SK-N-SH treated with all-trans-retinoic acid at 6 μM for 48 hours (cell line): ENCODE data around the gene LTBP4.

Experiments
- CSRNP3 ChIP-seq: fragments of 250-450 bp; sonication (Bioruptor Pico); IDR thresholded peaks from 2 replicates; pipeline ENCODE4 v1.5.1; 2021; ENCODE audit warnings: mild to moderate bottlenecking, moderate library complexity
- ESRRG ChIP-seq: fragments of 250-450 bp; sonication (Bioruptor Pico); IDR thresholded peaks from 2 replicates; pipeline ENCODE4 v1.6.1; 2021; ENCODE audit warnings: mild to moderate bottlenecking
- GLIS3 ChIP-seq: fragments of 250-450 bp; sonication (Bioruptor Pico); IDR thresholded peaks from 2 replicates; pipeline ENCODE4 v1.5.0; 2020; ENCODE audit warnings: mild to moderate bottlenecking, moderate library complexity
- PPARA ChIP-seq: fragments of 250-450 bp; sonication (Bioruptor Pico); IDR thresholded peaks from 2 replicates; pipeline ENCODE4 v1.5.0; 2020; ENCODE audit warnings: mild to moderate bottlenecking, borderline replicate concordance
- SNAI2 ChIP-seq: fragments of 250-450 bp; sonication (Bioruptor Pico); IDR thresholded peaks from 2 replicates; pipeline ENCODE4 v1.5.0; 2020; ENCODE audit warnings: mild to moderate bottlenecking, moderate library complexity
- TCF4 ChIP-seq: fragments of 250-450 bp; sonication (Bioruptor Pico); IDR thresholded peaks from 2 replicates; pipeline ENCODE4 v1.8.0; 2021; ENCODE audit warnings: mild to moderate bottlenecking, moderate library complexity, borderline replicate concordance
- TSHZ2 ChIP-seq: fragments of 250-450 bp; sonication (Bioruptor Pico); IDR thresholded peaks from 2 replicates; pipeline ENCODE4 v1.5.0; 2020; ENCODE audit warnings: mild to moderate bottlenecking, moderate library complexity
- ZNF565 ChIP-seq: fragments of 450-650 bp; formaldehyde crosslinking; conservative IDR thresholded peaks from 2 replicates; pipeline ENCODE4 v1.5.0; 2020; ENCODE audit warnings: low read depth, mild to moderate bottlenecking, moderate library complexity
- TF ChIP-seq, protein P1 (sequence below): fragments of 250-450 bp; sonication (Bioruptor Pico); IDR thresholded peaks from 2 replicates; pipeline ENCODE4 v1.8.0; 2021; ENCODE audit warnings: low read depth, mild to moderate bottlenecking, moderate library complexity, borderline replicate concordance
- TF ChIP-seq, protein P2 (sequence below): fragments of 250-450 bp; sonication (Bioruptor Pico); IDR thresholded peaks from 2 replicates; pipeline ENCODE4 v1.8.0; 2020; ENCODE audit warnings: mild to moderate bottlenecking, moderate library complexity, borderline replicate concordance

- TF ChIP-seq SNAI2 (CRISPR knock-in tag) (no peak), TCF4 (CRISPR knock-in tag) (no peak), ESRRG (no peak), GLIS3 (CRISPR knock-in tag) (no peak), PPARA (no peak), ZNF565 (CRISPR knock-in tag) (no peak), TSHZ2 (no peak), CSRNP3 (no peak)
- TF ChIP-seq, protein P1, sequence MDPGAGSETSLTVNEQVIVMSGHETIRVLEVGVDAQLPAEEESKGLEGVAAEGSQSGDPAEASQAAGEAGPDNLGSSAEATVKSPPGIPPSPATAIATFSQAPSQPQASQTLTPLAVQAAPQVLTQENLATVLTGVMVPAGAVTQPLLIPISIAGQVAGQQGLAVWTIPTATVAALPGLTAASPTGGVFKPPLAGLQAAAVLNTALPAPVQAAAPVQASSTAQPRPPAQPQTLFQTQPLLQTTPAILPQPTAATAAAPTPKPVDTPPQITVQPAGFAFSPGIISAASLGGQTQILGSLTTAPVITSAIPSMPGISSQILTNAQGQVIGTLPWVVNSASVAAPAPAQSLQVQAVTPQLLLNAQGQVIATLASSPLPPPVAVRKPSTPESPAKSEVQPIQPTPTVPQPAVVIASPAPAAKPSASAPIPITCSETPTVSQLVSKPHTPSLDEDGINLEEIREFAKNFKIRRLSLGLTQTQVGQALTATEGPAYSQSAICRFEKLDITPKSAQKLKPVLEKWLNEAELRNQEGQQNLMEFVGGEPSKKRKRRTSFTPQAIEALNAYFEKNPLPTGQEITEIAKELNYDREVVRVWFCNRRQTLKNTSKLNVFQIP (CRISPR knock-in tag), result no peak
- TF ChIP-seq, protein P2, sequence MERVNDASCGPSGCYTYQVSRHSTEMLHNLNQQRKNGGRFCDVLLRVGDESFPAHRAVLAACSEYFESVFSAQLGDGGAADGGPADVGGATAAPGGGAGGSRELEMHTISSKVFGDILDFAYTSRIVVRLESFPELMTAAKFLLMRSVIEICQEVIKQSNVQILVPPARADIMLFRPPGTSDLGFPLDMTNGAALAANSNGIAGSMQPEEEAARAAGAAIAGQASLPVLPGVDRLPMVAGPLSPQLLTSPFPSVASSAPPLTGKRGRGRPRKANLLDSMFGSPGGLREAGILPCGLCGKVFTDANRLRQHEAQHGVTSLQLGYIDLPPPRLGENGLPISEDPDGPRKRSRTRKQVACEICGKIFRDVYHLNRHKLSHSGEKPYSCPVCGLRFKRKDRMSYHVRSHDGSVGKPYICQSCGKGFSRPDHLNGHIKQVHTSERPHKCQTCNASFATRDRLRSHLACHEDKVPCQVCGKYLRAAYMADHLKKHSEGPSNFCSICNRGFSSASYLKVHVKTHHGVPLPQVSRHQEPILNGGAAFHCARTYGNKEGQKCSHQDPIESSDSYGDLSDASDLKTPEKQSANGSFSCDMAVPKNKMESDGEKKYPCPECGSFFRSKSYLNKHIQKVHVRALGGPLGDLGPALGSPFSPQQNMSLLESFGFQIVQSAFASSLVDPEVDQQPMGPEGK, result no peak
Observed at GRCh38 chr19:40663695-40664692, 62.8 kb downstream of the LTBP4 start.
